HEK293 (cell line): ENCODE data around the gene SETD1B.

Experiments used
- CTCF ChIA-PET: fragments of 350-600 bp; formaldehyde crosslinking; extraction: SDS; loops from one replicate; lab custom pipeline; 2021; ENCODE audit warnings: antibody characterized with exemption; lab: Yijun Ruan, JAX
- POLR2A ChIA-PET: fragments of 300-600 bp; formaldehyde crosslinking; extraction: SDS; loops from one replicate; lab custom pipeline; 2020; ENCODE audit warnings: antibody characterized with exemption, inconsistent platforms; lab: Yijun Ruan, JAX
- H3K27ac ChIP-seq: fragments of 200-500 bp; sonication (Bioruptor generic); 2 replicates; pipeline ENCODE4 v1.5.1; 2014; ENCODE audit warnings: low read depth, low read length, control low read depth, inconsistent platforms; ENCODE audit errors: extremely low read depth
- H3K36me3 ChIP-seq, 2 experiments: fragments of 200-500 bp in 1 of 2; sonication (Bioruptor generic) in 1 of 2; 1 replicate in 1 of 2; 2 replicates in 1 of 2; pipeline ENCODE4 v1.5.1; 2014 to 2017; ENCODE audit warnings: inconsistent platforms in 2 of 2, low read length in 2 of 2; ENCODE audit not compliant: control insufficient read depth in 2 of 2, insufficient read depth in 1 of 2
- H3K4me1 ChIP-seq: fragments of 200-500 bp; sonication (Bioruptor generic); 2 replicates; pipeline ENCODE4 v1.5.1; 2014; ENCODE audit warnings: mild to moderate bottlenecking, low read length, inconsistent platforms; ENCODE audit not compliant: control insufficient read depth, insufficient read depth
- H3K4me3 ChIP-seq: 2 replicates; pipeline ENCODE4 v1.5.1; 2011; ENCODE audit warnings: low read depth, mild to moderate bottlenecking, control low read depth, low read length, moderate library complexity
- H3K9me3 ChIP-seq: fragments of 200-500 bp; sonication (Bioruptor generic); 2 replicates; pipeline ENCODE4 v1.5.1; 2014; ENCODE audit warnings: low read depth, low read length, inconsistent platforms; ENCODE audit not compliant: control insufficient read depth, insufficient read depth
- BCL11A ChIP-seq: fragments of 450-650 bp; formaldehyde crosslinking; IDR thresholded peaks from 2 replicates; pipeline ENCODE4 v1.5.1; 2016; ENCODE audit warnings: low read depth, missing biosample characterization, missing genetic modification characterization
- BCL11B ChIP-seq: fragments of 450-650 bp; formaldehyde crosslinking; IDR thresholded peaks from 2 replicates; pipeline ENCODE4 v1.5.1; 2016; ENCODE audit warnings: low read depth, missing biosample characterization, missing genetic modification characterization
- GLIS1 ChIP-seq: fragments of 450-650 bp; formaldehyde crosslinking; IDR thresholded peaks from 2 replicates; pipeline ENCODE4 v1.5.1; 2016; ENCODE audit warnings: missing biosample characterization, missing genetic modification characterization
- GLIS2 ChIP-seq: fragments of 450-650 bp; formaldehyde crosslinking; IDR thresholded peaks from 2 replicates; pipeline ENCODE4 v1.5.1; 2016; ENCODE audit warnings: missing biosample characterization, missing genetic modification characterization
- MYNN ChIP-seq: fragments of 450-650 bp; formaldehyde crosslinking; IDR thresholded peaks from 2 replicates; pipeline ENCODE4 v1.5.1; 2016; ENCODE audit warnings: missing biosample characterization, missing genetic modification characterization, borderline replicate concordance
- ZBTB26 ChIP-seq: fragments of 450-650 bp; formaldehyde crosslinking; optimal IDR thresholded peaks from 2 replicates; pipeline ENCODE3; 2016; ENCODE audit warnings: missing biosample characterization, mild to moderate bottlenecking, missing genetic modification characterization
- ZNF214 ChIP-seq: fragments of 450-650 bp; formaldehyde crosslinking; IDR thresholded peaks from 2 replicates; pipeline ENCODE4 v1.5.1; 2017; ENCODE audit warnings: missing biosample characterization, mild to moderate bottlenecking, missing genetic modification characterization, borderline replicate concordance
- ZNF302 ChIP-seq: fragments of 450-650 bp; formaldehyde crosslinking; IDR thresholded peaks from 2 replicates; pipeline ENCODE4 v1.5.1; 2016; ENCODE audit warnings: missing biosample characterization, missing genetic modification characterization, low read depth
- ZNF335 ChIP-seq: fragments of 450-650 bp; formaldehyde crosslinking; conservative IDR thresholded peaks from 2 replicates; pipeline ENCODE4 v1.5.1; 2016; ENCODE audit warnings: missing biosample characterization, missing genetic modification characterization
- ZNF433 ChIP-seq: fragments of 450-650 bp; formaldehyde crosslinking; IDR thresholded peaks from 2 replicates; pipeline ENCODE4 v1.5.1; 2016; ENCODE audit warnings: missing biosample characterization, missing genetic modification characterization, low read depth
- ZNF513 ChIP-seq: fragments of 450-650 bp; IDR thresholded peaks from 2 replicates; pipeline ENCODE4 v1.5.1; 2018; ENCODE audit warnings: missing biosample characterization, missing genetic modification characterization
- ZNF621 ChIP-seq: fragments of 450-650 bp; formaldehyde crosslinking; IDR thresholded peaks from 2 replicates; pipeline ENCODE4 v1.5.1; 2017; ENCODE audit warnings: missing biosample characterization, missing genetic modification characterization
- ZNF654 ChIP-seq: fragments of 450-650 bp; formaldehyde crosslinking; IDR thresholded peaks from 2 replicates; pipeline ENCODE4 v1.5.1; 2016; ENCODE audit warnings: low read depth, missing biosample characterization, missing genetic modification characterization
- ZNF664 ChIP-seq: fragments of 450-650 bp; formaldehyde crosslinking; IDR thresholded peaks from 2 replicates; pipeline ENCODE4 v1.5.1; 2016; ENCODE audit warnings: missing biosample characterization, missing genetic modification characterization
- ZNF791 ChIP-seq: fragments of 450-650 bp; formaldehyde crosslinking; IDR thresholded peaks from 2 replicates; pipeline ENCODE4 v1.5.1; 2016; ENCODE audit warnings: missing biosample characterization, missing genetic modification characterization
- ZNF843 ChIP-seq: fragments of 450-650 bp; formaldehyde crosslinking; IDR thresholded peaks from 2 replicates; pipeline ENCODE4 v1.5.1; 2016; ENCODE audit warnings: missing biosample characterization, missing genetic modification characterization

Gene SETD1B

GRCh38 chr12:121816925-121817647, 13.3 kb downstream of the SETD1B start:
- ChIA-PET POLR2A (no interaction called here), CTCF (interaction anchor here (0.6 to 15.1 kb wide), 3 partner anchors 22 to 71 kb away, joined by 3 to 393 read pairs (median 5); partner anchors contain the start of genes PSMD9 and RHOF)
- H3K4me3 ChIP-seq: no peak overlapping the region
- TF ChIP-seq ZNF433 (tag by site-specific recombination) (no peak), ZNF214 (tag by site-specific recombination) (no peak), GLIS1 (tag by site-specific recombination) (no peak), BCL11A (tag by site-specific recombination) (no peak), ZNF791 (tag by site-specific recombination) (no peak), MYNN (no peak), ZNF654 (tag by site-specific recombination) (no peak), ZNF664 (tag by site-specific recombination) (no peak), ZNF302 (tag by site-specific recombination) (no peak)
- H3K9me3 ChIP-seq: no peaks in the 10 kb centered on the region
- H3K36me3 ChIP-seq: peaks cover 26 to 80% of the 10 kb centered on the region in 2 experiments
- no peak overlapping the region for H3K27ac ChIP-seq
- no peaks in the 10 kb centered on the region for H3K4me1 ChIP-seq

- no peaks in the 10 kb centered on the region for H3K9me3 ChIP-seq
- no peak overlapping the region for H3K27ac ChIP-seq
- ChIA-PET CTCF (no interaction called here), POLR2A (no interaction called here)
- no peak overlapping the region for H3K4me3 ChIP-seq
- no peaks in the 10 kb centered on the region for H3K4me1 ChIP-seq
- peaks cover 26 to 80% of the 10 kb centered on the region in 2 experiments for H3K36me3 ChIP-seq
- peak; percentile 6 for TF ChIP-seq ZBTB26
- no peak for TF ChIP-seq GLIS2 (tag by site-specific recombination)
Observed at GRCh38 chr12:121817648-121818043, 13.8 kb downstream of the SETD1B start.

- Histone ChIP-seq H3K9me3 (no peaks in the 10 kb centered on the region), H3K27ac (no peak overlapping the region), H3K4me1 (no peaks in the 10 kb centered on the region), H3K4me3 (no peak overlapping the region), H3K36me3 (peaks cover 29 to 79% of the 10 kb centered on the region in 2 experiments)
- ChIA-PET CTCF (interaction anchor here (2.0 kb wide), 1 partner anchor 8 kb away, joined by 7 read pairs; no protein-coding TSS in a partner anchor), POLR2A (no interaction called here)
- TF ChIP-seq ZNF621 (tag by site-specific recombination) (no peak), ZNF335 (tag by site-specific recombination) (no peak), ZNF513 (tag by site-specific recombination) (peak; percentile 76), BCL11B (tag by site-specific recombination) (no peak), ZNF843 (no peak)
Observed at GRCh38 chr12:121819212-121819949, 15.6 kb downstream of the SETD1B start.
